Daoy (cell line): ENCODE results near the gene ARHGAP44. TPM values are rescaled to one million over a fixed set of nuclear protein-coding genes. Genes with fewer than 3 reads are reported as not detected.
"Not testable (repeated sequence)": the region's sequence is repeated elsewhere in the genome, so short reads cannot be mapped to it uniquely, and the experiment has no call there.

Source experiments
- DNase-seq: peaks from one replicate; pipeline ENCODE4 v3.0.0-alpha.2; 2015; ENCODE audit warnings: low read depth
- total RNA-seq: library from RNA; depleted of rRNA; stranded (reverse); fragments of >200 nt; shearing (Covaris generic); gene quantifications from 2 replicates; pipeline ENCODE4 v1.2.3, GENCODE V29; 2014

ARHGAP44 gene
- total RNA-seq, 1 experiment from 2014 or later, result 4.6 TPM

DNA sequence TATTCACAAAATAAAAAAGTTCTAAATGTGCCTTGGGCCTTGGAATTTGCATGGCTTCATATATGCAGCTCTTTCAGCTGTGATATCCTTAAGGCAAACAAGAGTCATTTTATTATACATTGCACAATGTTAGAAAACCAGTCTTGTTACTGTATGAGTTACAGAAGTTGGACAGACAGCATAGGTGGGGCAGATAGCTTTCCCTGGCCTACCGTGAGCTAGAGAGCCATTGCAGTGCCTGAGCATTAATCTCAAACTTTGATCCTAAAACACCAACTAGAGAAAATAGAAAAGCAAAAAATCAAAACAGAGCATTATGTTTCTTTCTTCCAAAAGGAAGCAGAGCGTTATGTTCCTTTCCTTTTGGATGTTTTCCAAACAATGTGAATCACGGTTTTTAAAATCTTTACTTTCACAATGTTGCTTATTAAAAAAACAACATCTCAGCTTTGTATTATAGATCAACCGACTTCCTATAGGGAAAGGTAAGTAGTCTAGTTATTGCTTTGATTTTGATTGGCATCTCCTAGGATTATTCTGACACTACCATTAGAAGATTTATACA is 32.2 kb downstream of the ARHGAP44 start:
- no peak for DNase-seq

GRCh38 chr17:12826431-12826830 is 37.1 kb downstream of the ARHGAP44 start:
- no peak for DNase-seq

- no peak for DNase-seq
Observed at GRCh38 chr17:12830777-12831247, 41.5 kb downstream of the ARHGAP44 start.

DNA sequence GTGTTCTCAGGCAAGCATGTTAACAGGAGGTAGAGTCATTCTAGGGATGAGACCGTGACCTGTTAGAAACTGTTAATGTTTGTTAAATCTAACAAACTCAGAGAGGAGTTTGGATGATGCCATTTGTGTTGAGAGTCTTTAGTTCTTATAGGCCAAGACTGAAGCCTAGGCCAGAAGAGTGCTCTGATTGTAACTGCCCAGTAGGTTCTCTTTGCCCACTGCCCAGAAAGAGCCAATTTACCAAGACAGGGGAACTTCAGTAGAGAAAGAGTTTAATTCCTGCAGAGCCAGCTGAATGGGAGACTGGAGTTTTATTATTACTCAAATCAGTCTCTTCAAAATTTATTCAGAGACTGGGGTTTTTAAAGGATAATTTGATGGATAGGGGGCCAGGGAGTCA is 42.5 kb downstream of the ARHGAP44 start:
- no peak for DNase-seq

GRCh38 chr17:12839042-12839441 is 49.7 kb downstream of the ARHGAP44 start:
- no peak for DNase-seq

GRCh38 chr17:12842936-12843335 is 53.6 kb downstream of the ARHGAP44 start:
- DNase-seq, result no peak

DNA sequence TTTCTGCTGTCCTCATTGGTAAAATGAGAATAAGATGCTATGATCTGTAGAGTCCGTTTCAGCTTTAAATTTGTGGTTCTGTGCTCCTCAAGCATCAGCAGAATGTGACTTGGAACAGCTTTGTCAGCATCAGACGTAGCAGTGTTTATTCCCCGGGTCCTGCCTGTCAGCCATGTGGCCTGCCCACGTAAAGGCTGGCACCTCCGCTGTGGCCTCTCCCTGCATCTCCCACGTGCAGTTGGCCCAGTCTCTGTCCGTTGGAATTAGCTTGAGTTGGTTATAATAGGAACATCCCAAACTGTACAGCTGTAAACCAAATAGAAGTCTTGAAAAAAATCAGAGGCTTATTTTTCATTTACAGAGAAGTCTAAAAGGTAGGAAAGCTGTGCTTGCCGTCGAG is 61.7 kb downstream of the ARHGAP44 start:
- DNase-seq, result no peak

GRCh38 chr17:12851901-12852435 is 62.7 kb downstream of the ARHGAP44 start:
- no peak for DNase-seq

- DNase-seq, result no peak
Observed at GRCh38 chr17:12853921-12854320, 64.6 kb downstream of the ARHGAP44 start.

DNA sequence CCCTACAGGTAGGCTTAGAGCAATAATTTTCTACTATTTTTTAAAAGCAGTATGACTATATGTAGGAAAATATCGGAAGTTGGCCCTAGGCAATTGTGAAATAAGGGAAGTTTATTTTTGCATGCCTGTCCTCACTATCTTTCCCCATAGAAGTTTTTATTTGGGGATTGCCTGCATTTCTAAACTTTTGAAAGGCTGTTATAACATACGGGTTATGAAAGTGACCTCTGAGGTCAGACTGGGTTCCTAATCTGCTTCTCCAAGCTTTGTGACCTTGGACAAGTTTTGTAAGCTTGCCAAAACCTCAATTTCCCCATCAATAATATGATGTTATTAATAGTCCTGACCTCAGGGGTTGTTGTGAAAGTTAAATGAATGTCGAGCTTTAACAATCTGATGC is 67.1 kb downstream of the ARHGAP44 start:
- no peak for DNase-seq

DNA sequence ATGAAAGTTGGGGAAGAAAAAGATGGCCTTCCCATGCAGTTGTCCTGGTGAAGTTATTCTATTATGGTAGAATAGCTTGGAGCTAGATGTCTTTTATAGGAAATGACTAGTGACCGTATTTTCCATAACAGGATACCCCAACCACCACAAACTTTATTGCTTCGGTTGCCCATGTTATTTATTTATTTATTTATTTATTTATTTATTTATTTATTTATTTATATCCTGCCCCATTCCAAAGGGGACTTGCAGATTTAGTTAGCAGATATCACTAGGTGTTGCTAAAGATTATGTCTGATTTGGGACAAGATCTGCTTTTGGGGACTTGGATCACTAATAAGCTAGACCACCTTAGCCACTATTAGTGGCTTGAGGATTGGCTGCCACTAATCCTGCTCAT is 68.3 kb downstream of the ARHGAP44 start:
- DNase-seq, result no peak

DNA sequence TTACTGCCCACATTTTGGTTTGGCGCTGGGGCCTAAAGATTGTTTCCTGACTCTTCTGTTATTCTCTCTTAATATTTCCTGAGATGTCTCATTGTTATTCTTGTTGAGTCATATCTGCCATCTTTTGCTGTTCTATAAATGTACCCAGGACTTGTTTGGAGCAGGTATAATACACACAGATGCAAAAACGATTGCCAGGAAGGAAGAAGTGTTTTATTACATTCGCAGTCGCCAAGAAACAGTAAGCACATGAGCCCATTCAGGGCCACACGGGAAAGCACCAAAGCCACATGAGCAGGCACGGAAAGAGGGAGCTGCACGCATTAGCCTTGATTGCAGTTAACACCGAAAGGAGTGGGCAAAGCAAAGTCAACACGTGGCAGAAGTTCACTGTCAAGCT is 70.2 kb downstream of the ARHGAP44 start:
- peak; percentile 82 for DNase-seq

GRCh38 chr17:12865769-12866168 is 76.5 kb downstream of the ARHGAP44 start:
- DNase-seq, result no peak

DNA sequence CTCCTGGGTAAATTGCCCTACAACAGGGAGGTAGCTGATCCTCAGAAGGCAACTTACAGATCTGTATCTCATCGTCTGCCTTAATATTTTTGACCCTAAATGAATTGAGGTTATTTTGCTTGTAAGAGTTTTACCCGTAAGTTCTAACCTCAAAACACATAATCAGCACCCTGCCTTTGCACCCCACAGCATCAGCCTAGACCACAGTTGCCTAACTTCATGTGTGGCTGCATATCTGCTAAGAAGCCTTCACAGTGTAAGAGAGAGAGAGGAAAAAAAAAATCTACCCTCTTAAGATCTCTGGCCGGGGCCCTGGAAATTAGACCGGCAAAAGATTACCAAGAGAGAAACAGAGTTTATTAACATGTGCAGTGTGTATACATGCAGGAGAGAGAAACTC is 76.9 kb downstream of the ARHGAP44 start:
- no peak for DNase-seq

DNA sequence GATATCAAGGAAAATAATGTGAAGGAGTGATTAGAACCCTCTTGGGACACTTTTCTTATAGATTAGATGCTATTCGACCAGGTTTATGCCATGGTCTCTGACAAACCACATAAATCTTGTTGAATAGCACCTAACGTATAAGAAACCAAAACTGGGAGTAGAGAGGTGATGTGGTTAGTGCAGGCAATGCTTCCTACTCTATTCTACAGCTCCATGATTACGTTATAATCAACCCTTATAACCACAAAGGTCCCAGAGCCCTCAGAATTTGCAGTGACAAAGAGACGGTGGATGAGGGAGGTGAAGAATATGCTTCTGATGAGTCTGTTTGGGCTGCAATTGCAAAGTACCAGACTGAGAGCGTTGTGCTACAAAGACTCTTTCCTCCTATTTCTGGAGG is 78.4 kb downstream of the ARHGAP44 start:
- DNase-seq, result no peak

- not testable (repeated sequence) for DNase-seq
Observed at GRCh38 chr17:12873415-12874125, 84.3 kb downstream of the ARHGAP44 start.

GRCh38 chr17:12877953-12878669 is 88.8 kb downstream of the ARHGAP44 start:
- DNase-seq, result no peak

DNA sequence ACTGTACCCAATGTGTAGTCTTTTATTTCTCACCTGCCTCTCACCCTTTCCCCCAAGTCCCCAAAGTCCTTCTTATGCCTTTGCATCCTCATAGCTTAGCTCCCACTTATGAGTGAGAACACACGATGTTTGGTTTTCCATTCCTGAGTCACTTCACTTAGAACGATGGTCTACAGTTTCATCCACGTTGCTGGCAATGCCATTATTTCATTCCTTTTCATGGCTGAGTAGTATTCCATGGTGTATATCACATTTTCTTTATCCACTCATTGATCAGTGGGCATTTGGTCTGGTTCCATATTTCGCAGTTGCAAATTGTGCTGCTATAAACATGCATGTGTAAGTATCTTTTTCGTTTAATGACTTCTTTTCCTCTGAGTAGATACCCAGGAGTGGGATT is 89.8 kb downstream of the ARHGAP44 start:
- not testable (repeated sequence) for DNase-seq

DNA sequence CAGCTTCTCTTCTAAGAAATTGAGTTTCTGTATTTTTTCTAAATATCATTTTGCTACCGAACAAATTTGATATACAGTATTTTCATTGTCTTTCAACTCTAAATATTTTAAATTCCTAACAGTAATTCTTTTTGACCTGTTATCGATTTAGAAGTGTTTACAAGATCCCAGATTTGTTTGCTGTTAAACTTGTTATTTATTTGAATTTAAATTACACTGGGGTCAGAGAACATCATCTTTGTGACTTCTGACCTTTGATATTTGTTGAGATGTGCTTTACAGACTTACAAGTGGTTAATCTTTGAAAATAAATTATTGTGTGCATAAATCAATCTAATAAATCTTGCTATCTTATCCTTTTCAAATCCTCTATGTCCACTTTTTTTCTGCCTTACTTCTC is 94.2 kb downstream of the ARHGAP44 start:
- no peak for DNase-seq

DNA sequence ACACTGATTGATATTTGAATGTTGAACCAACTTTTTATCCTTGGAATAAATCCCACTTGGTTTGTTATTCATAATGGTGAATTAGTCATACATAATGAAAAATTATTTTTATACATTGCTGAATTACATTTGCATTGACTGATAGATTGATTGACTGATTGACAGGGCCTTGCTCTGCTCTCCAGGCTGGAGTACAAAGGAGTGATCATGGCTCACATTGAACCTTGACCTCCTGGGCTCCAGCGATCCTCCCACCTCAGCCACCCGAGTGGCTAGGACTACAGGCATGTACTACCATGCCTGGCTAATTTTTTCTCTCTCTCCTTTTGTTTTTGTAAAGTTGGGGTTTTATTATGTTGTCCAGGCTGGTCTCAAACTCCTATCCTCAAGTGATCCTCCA is 97.8 kb downstream of the ARHGAP44 start:
- DNase-seq, result no peak

DNA sequence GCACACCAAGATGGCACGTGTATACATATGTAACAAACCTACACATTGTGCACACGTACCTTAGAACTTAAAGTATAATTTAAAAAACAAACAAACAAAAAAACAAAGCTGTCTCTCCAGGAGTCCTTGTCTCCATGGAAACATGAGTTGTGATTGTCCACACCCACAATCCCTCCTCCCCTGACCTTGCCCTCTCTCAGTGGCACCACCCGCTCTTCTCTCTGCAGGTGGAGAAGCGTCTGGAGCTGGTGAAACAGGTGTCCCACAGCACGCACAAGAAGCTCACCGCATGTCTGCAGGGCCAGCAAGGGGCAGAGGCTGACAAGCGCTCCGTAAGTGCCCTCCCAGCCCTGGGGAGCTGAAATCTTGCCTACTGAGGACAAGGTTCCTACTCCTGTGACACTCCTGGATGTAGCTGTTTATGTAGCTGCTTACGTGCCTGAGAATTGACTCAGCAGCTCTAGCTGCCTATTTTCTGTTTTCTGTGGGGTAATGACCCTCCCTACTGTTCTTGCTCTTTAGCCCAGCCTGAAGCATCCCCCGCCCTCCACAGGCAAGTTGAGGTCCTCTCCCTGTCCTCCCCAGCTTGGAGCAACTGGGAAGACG is 107.0 kb downstream of the ARHGAP44 start:
- DNase-seq, result no peak

DNA sequence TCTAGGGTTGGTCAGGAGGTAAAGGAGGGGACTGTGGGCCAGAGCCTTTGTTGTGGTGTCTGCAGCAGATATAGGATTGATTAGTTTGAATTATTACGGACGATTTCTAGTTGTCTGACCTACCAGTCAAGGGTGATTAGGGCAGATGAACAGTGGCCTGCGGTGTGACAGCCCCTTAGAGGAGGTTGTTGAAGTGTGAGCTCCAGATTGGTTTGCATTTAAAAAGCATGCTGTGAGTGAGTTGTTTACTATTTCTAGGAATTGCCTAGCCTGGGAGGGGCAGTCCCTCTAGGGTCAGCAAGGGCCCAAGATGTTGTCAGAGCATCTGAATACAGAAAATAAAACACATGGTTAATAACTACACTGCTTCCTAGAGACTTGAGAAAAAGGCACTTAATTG is 108.8 kb downstream of the ARHGAP44 start:
- DNase-seq, result no peak
